Endothelial cell of hepatic sinusoid (primary cell): ENCODE measurements around the gene ZC3H12C.

Source experiments
- in situ Hi-C: cut with HindIII; loops from 2 replicates; pipeline ENCODE4 v1.10.0; 2017; ENCODE audit warnings: low sequenced_read_pairs

The ZC3H12C gene

DNA sequence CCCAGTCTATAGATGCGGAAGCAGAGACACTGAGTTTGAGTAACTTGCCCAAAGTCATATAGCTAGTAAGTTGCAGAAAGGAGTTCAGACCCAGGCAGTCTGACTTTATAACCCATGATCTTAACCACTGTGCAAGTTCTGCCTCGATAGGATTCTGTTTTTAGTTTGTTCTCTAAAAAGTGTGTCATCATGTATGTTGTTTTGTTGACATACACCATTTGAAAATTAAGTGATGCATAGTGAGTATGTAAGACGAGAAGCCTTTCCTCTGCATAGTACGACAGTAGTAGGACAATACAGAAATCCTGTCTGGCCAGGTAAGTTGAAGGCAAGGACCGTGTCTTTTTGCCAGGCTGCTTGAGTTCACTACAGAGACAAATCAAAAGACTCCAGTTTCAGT is 3.3 kb downstream of the ZC3H12C start:
- in situ Hi-C loops = loop anchor here (5.0 kb wide), 2 partner anchors 101 to 154 kb away; no protein-coding TSS in a partner anchor

DNA sequence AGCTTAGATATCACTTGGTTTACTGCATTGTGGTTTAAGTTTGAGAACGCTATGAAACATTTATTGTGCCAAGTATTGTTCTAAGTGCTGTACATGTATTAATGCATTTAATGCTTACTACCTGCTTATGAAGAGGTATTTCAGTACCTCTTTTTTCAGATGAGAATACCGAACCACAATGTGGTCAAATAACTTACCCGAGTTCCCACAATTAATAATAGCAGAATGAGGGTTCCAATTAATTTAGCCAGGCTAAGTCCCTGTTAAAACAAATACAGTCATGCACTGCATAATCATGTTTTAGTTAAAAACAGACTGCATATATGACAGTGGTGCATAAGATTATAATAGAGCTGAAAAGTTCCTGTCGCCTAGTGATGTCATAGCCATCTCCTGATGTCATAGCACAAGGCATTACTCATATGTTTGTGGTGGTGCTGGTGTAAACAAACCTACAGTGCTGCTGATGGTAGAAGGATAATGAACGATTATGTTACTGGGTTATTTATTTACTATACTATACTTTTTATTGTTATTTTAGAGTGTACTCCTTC is 4.3 kb downstream of the ZC3H12C start:
- in situ Hi-C loops = loop anchor here (5.0 kb wide), 2 partner anchors 100 to 155 kb away; no protein-coding TSS in a partner anchor

DNA sequence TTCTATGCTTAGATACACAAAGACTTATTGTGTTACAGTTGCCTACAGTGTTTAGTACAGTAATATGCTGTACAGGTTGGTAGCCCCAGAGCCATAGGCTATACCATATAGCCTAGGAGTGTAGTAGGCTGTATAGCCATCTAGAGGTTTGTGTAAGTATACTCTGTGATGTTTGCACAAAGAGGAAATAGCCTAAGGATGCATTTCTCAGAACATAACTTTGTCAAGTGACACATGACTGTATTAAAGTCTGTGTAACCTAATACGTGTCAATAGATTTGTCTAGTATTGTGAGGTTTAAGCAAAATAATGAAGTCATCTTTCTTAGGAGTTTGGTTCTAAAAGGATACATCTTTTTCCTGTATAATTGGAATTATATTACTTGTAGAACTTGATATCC is 5.5 kb downstream of the ZC3H12C start:
- in situ Hi-C loops = loop anchor here (5.0 kb wide), 2 partner anchors 99 to 156 kb away; no protein-coding TSS in a partner anchor

DNA sequence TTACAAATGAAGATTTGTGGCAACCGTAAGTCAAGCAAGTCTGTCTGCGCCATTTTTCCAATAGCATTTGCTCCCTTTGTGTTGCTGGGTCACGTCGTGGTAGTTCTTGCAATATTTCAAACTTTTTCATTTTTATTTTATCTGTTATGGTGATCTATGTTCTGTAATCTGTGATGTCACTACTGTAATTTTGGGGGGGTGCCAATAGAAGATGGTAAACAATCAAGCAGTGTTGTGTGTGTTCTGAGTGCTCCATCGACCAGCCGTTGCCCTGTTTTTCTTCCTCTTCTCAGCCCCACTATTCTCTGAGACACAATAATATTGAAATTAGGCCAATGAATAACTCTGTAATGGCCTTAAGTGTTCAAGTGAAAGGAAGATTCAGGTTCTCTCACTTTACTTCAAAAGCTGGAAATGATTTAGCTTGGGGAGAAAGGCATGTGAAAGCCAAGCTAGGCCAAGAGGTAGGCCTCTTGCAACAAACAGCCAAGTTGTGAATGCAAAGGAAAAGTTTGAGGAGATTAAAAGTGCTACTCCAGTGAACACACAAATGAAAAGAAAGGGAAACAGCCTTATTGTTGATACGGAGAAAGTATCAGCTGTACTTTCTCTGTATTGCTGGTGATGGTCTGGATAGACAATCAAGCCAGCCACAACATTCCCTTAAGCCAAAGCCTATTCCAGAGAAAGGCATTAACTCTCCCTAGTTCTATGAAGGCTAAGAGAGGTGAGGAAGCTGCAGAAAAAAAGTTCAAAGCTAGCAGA is 7.5 kb downstream of the ZC3H12C start:
- in situ Hi-C loops = no loop called here

DNA sequence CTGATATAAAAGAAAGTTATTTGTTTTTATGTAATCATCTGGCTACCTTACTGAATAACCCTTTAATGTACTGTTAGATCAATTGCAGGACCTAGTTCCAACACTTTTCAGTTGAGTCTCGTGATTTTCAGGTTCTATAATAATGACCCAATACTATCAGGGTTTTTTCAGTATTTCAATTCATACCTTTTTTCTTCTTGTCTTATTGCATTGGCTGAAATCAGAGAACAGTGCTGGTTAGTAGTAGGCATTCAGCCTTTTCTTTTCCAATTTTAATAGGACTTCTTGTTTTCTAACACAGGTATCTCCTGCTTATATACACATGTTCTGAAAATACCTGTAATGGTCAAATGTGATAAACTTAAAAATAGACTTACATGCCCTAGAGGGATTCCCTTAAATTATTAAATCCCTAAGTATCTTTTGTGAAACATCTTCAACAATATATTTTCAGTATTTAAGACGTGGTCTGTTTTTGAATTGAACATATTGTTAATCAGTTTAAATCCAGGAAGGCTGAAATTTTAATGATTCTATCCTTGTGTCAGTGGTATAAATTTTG is 13.6 kb downstream of the ZC3H12C start:
- in situ Hi-C loops = no loop called here

DNA sequence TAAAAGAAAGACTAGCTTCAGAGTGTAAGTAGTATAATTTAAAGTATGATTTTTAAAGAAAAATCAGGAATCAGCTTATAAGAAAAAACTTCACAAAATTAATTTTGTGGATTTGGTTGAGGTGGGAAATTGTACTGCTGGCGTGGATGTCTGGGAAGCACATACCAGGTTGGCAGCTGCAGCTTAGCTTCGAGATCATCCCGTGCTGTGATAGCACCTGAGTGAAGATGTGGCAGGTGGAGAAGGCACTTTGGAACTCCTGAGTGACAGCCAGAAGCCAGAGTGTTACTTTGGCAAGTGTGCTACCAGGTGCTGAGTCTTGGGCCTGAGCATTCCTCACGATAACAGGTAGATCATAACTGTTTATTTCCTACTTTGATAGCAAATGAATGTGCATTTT is 17.7 kb downstream of the ZC3H12C start:
- in situ Hi-C loops = no loop called here

DNA sequence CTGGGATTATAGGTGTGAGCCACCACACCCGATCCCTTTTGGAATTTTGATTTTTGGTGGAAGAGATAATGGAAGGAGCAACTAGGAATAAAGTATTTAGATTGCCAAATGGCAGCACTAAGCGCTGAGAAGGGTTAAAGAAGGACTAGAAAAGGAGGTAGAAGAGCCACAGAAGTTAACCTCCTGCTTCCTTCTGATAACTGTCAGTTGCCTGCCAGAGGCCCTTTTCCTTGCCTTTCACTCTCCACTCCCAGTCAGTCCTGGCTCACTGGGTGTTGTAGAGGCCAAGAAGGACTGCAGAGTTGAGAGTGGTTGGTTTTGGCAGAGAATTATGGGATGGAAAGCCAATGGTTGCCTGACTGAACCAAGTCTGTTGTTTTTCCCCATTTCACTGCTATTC is 19.3 kb downstream of the ZC3H12C start:
- in situ Hi-C loops = no loop called here

DNA sequence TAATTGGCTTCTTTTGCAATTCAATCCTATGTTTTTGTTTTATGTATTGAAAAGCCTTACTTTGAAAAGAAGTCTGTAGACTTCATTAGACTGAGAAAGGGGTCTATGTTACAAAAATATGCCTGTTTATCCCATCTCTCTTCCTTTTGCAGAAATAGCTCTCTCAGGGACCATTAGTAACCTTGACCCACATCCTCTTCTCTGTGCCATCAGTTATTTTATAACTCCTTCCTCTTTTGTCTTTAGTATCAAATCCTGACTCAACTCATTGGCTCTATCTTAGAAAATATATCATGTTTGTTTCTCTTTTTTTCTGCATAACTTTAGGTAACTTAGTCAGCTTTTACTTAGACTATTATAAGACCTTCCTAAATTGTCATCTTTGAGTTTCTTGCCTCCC is 20.3 kb downstream of the ZC3H12C start:
- in situ Hi-C loops = no loop called here

DNA sequence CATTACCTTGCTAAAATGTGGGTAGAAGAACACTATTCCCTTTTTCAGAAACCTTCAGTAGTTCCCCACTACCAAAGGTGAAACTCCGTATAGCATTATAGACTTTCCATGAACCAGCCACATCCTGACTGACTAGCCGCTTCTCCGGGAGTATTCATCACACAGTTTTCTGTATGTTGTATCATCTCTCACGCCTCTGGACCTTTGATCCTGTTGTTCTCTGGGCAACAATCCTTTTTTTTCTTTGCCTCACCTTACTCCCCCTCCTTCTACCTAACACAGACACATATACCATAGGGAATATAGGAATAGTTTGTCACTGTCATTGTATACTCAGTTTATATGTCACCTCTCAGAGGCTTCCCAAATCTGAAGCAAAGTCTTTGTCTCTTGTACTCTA is 20.8 kb downstream of the ZC3H12C start:
- in situ Hi-C loops = no loop called here

DNA sequence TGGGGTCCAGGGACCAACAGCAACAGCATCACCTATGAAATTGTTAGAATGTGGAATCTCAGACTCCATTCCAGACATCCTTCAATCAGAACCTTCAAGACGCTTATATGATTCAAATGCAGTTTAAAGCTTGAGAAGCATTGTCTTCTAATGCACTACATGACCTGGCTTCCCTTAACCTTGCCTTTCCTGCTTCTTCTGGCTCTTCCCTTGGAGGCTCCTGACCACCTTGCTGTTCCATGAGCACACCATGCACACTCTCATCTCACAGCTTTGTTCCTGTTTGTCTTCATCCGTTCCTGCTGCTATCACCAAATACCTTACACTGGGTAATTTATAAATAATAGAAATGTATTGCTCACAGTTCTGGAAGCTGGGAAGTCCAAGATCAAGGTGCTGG is 26.1 kb downstream of the ZC3H12C start:
- in situ Hi-C loops = no loop called here

DNA sequence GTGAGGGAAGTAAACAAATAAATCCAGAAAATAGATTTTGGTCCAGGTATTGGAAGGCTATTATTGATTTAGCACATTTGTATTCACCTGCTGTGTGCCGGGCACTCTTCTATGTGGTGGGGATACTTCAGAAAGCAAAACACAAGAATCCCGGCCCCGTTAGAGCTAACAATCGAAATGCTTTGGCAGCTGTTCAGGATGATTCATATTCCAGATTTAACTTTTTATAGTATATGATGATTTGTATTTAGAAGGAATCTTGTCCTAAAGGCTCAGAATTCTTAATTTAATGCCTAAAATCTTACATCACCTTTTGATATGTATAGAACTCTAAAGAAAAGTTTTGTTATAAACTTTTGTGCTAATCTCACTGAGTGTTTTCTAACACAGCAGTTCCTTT is 28.0 kb downstream of the ZC3H12C start:
- in situ Hi-C loops = no loop called here

DNA sequence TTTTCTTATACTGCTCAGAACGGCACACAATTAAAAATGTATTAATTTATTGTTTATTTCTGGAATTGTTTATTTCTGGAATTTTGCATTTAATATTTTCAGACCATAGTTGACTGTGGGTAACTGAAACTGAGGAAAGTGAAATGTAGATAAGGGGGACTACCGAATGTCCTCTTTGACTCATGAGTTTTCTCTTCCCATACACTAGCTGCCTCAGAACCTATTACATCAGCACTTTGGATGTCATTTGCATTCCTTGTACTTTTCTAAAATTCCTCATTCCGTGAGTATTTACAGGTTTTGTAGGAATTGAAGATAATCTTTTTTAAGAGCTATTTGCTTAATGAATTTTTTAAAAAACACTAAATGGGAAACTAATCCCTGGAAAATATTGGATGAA is 29.8 kb downstream of the ZC3H12C start:
- in situ Hi-C loops = no loop called here

DNA sequence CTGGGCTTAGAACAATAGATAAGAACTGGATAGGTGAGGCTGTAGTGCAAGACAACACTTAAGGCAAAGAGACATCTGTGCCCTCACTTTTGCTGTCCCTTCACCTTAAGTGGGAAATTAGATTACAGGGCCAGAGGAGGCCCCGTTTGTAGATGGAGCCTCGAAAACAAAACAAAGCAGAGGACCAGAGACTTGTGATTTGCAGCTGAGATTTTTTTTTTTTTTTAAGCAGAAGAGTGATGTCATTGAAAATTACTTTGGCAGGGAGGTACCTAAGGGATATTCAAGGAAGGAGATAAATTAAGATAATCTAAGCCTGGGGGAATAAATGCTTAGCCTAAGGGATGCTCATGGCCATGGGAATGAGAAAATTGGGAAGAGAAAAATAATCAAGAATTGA is 31.4 kb downstream of the ZC3H12C start:
- in situ Hi-C loops = no loop called here

DNA sequence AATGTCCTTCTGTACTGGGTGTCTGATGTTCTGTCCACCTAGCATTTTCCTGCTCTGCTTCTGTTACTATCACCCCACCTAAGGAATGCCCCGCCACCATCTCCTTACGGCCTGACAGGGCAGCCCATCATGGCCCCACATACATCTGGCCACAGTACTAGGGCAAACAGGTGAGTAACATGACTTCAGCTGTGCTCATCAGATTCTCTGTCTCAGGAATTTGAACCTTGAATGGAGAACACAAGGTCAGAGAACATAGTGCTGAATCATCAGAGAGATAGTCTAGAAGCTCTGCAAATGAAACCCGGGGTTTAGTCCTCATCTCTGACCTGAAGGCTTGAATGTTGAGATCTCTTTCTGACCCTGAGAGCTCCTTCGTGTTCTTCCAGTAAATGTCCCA is 32.4 kb downstream of the ZC3H12C start:
- in situ Hi-C loops = no loop called here

DNA sequence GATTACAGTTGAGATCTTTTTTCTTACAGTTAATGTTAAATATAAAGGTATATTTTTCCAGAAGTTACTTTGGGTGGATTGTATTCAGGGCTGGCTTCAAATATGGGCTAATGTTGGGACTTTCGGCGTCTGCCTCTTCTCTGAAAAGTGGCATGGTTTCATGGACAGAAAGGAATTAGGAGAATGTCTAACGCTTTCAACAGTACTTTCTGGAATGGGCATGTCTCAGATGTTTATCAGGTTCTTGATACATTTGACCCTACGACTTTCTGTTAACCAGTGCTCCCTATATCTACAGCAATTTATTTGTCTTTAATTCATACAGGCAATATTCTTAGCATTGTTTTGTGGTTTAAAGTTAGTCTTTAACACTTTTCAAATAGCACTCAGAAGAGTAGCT is 33.7 kb downstream of the ZC3H12C start:
- in situ Hi-C loops = no loop called here

DNA sequence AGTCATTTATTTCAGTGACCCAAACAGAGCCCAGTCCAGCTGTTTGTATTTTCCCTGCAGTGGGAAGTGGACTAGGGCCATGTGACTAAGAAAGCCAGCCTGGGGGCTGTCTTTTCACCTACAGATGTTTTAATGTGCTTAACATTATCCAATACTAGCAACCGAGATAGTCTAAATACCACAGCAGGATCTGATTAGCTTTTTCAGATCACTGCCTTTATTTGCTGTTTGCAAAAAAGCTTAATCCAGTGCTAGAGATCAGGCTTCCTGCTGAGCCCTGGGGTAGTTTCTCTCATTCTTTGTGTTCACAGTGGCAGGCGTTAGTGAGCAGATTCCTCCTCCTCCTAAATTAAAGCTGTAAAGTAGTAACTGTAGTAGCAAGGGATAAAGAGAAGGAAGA is 35.0 kb downstream of the ZC3H12C start:
- in situ Hi-C loops = no loop called here

DNA sequence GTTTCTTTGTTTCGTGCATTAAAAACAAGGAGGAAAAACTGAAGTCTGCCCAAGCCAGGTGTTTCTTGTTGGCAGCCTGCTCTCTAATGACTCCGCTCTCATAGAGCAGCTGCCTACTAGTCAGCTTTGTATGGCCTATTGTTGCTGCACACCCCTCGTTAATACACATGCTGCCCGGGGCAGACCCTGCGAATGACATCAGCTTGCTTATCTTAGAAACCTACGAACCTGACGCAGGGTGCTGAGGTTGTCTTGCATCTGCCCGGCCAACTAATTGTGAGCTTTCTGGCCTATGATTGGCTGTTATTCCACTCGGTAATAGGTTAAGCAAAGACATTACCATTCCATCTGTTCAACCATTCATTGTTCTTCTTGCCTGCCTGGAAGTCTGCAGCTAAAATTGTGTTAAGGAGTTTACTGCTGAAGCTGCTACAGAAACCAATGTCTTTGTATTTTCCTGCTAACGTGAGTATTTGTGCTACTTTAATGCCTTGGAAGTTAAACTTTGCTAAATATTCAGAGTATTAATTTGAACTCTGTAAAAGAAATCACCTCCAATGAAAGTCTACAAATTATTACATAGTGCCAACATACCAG is 37.5 kb downstream of the ZC3H12C start:
- in situ Hi-C loops = no loop called here

DNA sequence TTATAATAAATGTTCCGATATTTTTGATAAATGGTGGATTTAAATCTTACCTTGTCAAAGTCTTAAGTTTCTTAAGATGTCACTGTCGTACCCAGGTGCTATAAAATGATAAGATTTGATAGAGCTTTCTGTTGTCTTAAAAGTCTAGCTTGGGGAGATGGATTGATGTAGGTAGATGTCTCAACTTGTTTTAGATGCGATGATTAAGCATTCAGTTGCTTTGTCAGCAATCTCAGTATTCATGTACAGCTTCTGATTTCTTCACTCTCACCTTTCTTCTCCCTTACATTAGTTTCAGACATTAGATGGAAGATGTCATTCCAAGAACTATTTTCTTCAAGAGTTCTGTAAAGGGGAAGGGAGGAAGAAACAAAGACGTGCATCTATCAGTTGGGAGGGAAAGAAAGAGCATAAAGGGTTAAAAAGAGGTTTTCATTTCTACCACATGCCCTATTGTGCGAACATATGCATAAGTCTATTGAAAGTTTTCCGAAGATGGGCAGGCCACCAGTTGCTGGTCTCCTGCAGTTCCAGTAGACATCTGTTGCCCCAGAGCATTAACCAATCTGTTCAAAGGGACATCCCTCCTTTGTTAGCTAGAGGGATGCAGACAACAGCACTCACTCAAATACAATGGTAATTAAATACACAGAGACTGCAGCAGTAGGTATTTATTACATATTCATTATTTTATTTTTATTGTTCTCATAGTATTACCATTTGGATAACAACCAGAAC is 38.4 kb downstream of the ZC3H12C start:
- in situ Hi-C loops = no loop called here

DNA sequence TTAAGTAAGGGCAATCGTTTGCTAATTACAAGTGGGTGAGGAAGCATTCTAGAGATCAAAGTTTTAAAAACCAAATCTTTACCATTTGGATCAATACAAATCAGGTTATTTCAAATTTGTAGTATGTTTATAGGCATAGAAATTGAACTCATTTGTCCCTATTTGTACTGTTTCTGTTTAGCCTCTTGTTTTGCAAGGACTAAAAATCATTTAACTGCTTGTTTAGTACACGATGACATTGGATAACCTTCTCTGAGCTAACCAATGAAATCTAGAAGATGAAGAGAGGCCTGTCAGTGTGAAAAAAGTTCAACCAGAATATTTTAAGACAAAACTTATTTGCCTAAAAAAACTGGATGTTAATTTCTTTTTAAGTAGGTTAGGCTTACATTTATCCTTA is 40.0 kb downstream of the ZC3H12C start:
- in situ Hi-C loops = no loop called here

DNA sequence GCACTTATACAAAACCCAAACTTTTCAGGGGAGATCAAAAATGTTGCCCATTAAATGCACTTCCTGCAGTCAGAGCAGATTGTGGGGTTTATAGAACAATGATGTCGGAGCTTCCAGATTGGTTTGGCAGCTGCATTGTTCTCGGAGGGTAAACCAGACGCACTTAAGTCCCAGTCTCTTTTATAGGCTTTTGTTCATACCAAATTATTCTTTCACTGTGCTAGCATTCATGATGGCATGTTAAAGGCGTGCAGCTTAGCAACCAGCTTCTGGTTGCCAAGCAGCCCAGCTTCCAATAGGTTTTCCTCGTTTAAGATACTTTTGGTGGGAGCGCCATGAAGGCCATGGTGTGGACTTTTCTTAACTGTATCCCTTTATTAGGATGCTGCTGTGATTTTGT is 40.9 kb downstream of the ZC3H12C start:
- in situ Hi-C loops = no loop called here

DNA sequence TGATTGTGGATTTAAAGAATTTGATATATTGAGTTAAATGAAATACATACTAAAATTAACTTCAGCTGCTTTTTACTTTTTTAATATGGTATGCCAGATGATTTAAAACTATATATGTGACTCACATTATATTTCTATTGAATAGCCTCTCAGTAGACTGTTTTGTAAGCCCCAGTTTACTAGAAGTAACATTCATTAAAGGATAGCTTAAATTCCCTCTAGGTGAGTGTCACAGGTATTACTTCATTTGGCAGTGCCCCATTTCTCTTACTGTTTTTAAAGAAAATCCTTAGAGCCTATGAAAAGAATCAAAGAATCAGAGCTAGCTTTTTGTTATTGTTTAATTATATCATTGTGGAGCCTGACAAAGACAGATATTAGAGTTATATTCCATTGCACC is 48.6 kb downstream of the ZC3H12C start:
- in situ Hi-C loops = no loop called here
